ENCODE measurements around the gene GK. TPM values are rescaled to one million over a fixed set of nuclear protein-coding genes. Genes with fewer than 3 reads are reported as not detected.

The GK gene
- total RNA-seq (10 to 100 TPM; 27.9 to 65.9 TPM), polyA plus RNA-seq (ENCODE audit: insufficient read length in 6 of 6) (10 to 100 TPM in 2 of 6 donors, 1 to 10 TPM in 4; 7.1 to 10.5 (median 9.4) TPM)
- long read RNA-seq, donor 1, partial matches to known transcripts, result 0 of 3 reads
- long read RNA-seq, donor 1, other reads (novel, unspliced or antisense), result 0 of 3 reads
- long read RNA-seq, donor 2, partial matches to known transcripts, result 0 of 1 reads
- long read RNA-seq, donor 2, other reads (novel, unspliced or antisense), result 0 of 1 reads
- long read RNA-seq, donor 3, full-length matches to known transcripts, result 4 of 4 reads
- long read RNA-seq, donor 3, partial matches to known transcripts, result 0 of 4 reads
- long read RNA-seq, donor 3, other reads (novel, unspliced or antisense), result 0 of 4 reads
- long read RNA-seq, donor 4, partial matches to known transcripts, result 5 of 8 reads
- long read RNA-seq, donor 4, other reads (novel, unspliced or antisense), result 2 of 8 reads
- long read RNA-seq, donor 5, partial matches to known transcripts, result 0 of 1 reads
- long read RNA-seq, donor 5, other reads (novel, unspliced or antisense), result 0 of 1 reads
- long read RNA-seq, donor 6, partial matches to known transcripts, result 0 of 1 reads
- long read RNA-seq, donor 6, other reads (novel, unspliced or antisense), result 0 of 1 reads
- long read RNA-seq, donor 7, partial matches to known transcripts, result 7 of 7 reads
- long read RNA-seq, donor 7, other reads (novel, unspliced or antisense), result 0 of 7 reads
- long read RNA-seq, donor 8, partial matches to known transcripts, result 0 of 2 reads
- long read RNA-seq, donor 8, other reads (novel, unspliced or antisense), result 0 of 2 reads
- long read RNA-seq, donor 9, result 0 reads
- long read RNA-seq, donor 10, transcript GK-204 (19 exons, 2,063 nt), result major isoform, 5 of 33 reads
- long read RNA-seq, donor 10, partial matches to known transcripts, result 19 of 33 reads
- long read RNA-seq, donor 10, other reads (novel, unspliced or antisense), result 8 of 33 reads
- long read RNA-seq, donor 11, full-length matches to known transcripts, result 1 of 25 reads
- long read RNA-seq, donor 11, partial matches to known transcripts, result 24 of 25 reads
- long read RNA-seq, donor 11, other reads (novel, unspliced or antisense), result 0 of 25 reads
- long read RNA-seq, donor 12, result 0 reads

GRCh38 chrX:30653415-30654131 lies at the start of gene GK:
Gene GK, plus strand, starts transcription at chrX:30653423. Its CDS starts 115 bp downstream, at chrX:30653538.
- Histone ChIP-seq H3K4me1 (peaks cover 0 to 6% of the 10 kb centered on the region in 2 donors), H3K9me3 (no peaks in the 10 kb centered on the region), H3K27ac (peak within 1 kb of the TSS; percentile 73 to 90), H3K27me3 (no peaks in the 10 kb centered on the region), H3K36me3 (no peaks in the 10 kb centered on the region), H3K4me3 (peak within 1 kb of the TSS; percentile 47 to 62)
- intact Hi-C loops (cut with DNase I), result no loop called here
- ATAC-seq (peak; percentile 5), DNase-seq (peak in 3 of 4 donors; percentile 9 to 81 (median 35))
- TF ChIP-seq CTCF (IDR thresholded peaks at IDR 0.05), result no peak

GRCh38 chrX:30607155-30607554 lies 46.1 kb upstream of the GK start:
- ATAC-seq, result no peak
- no peak for DNase-seq
- no peaks in the 10 kb centered on the region for H3K36me3 ChIP-seq
- H3K9me3 ChIP-seq, result no peaks in the 10 kb centered on the region
- no peak for TF ChIP-seq CTCF (IDR thresholded peaks at IDR 0.05)
- H3K4me3 ChIP-seq, result no peak overlapping the region
- H3K27ac ChIP-seq, result no peak overlapping the region
- no peaks in the 10 kb centered on the region for H3K4me1 ChIP-seq
- intact Hi-C loops (cut with DNase I), result no loop called here
- H3K27me3 ChIP-seq, result no peaks in the 10 kb centered on the region

- no peak overlapping the region for H3K4me3 ChIP-seq
- no peaks in the 10 kb centered on the region for H3K9me3 ChIP-seq
- H3K27ac ChIP-seq, result no peak overlapping the region
- H3K27me3 ChIP-seq, result no peaks in the 10 kb centered on the region
- TF ChIP-seq CTCF (IDR thresholded peaks at IDR 0.05), result no peak
- H3K4me1 ChIP-seq, result no peaks in the 10 kb centered on the region
- intact Hi-C loops (cut with DNase I), result no loop called here
- no peaks in the 10 kb centered on the region for H3K36me3 ChIP-seq
- no peak for ATAC-seq
- no peak for DNase-seq
Observed at GRCh38 chrX:30610026-30610425, 43.2 kb upstream of the GK start.

GRCh38 chrX:30612250-30612655 lies 41.0 kb upstream of the GK start:
- intact Hi-C loops (cut with DNase I), result no loop called here
- ATAC-seq (peak; percentile 86), DNase-seq (peak in 1 of 4 donors; percentile 19)
- TF ChIP-seq CTCF (IDR thresholded peaks at IDR 0.05), result no peak
- no peak overlapping the region for H3K4me3 ChIP-seq
- peak overlapping the region in 1 of 2 donors; percentile 84 for H3K27ac ChIP-seq
- no peaks in the 10 kb centered on the region for H3K36me3 ChIP-seq
- no peaks in the 10 kb centered on the region for H3K27me3 ChIP-seq
- H3K4me1 ChIP-seq, result no peaks in the 10 kb centered on the region
- no peaks in the 10 kb centered on the region for H3K9me3 ChIP-seq
